Stimulated activated naive CD4-positive, alpha-beta T cell treated with Interleukin-2 at 50 U/mL for 16 hours (primary cell): ENCODE measurements around the gene TRIM29.

ENCODE experiments used
- DNase-seq: peaks from one replicate; lab custom pipeline; 2025; lab: John Stamatoyannopoulos, UW

The TRIM29 gene

GRCh38 chr11:120061761-120062560 lies 76.0 kb downstream of the TRIM29 start:
- no peak for DNase-seq
